Astrocyte (in vitro differentiated cells and primary cell): Measurements from ENCODE around the gene GRID2. TPM values are rescaled to one million over a fixed set of nuclear protein-coding genes. Genes with fewer than 3 reads are reported as not detected.
"Not testable (repeated sequence)": the region's sequence is repeated elsewhere in the genome, so short reads cannot be mapped to it uniquely, and the experiment has no call there.

ENCODE experiments used
- DNase-seq: peaks from one replicate; pipeline ENCODE4 v3.0.0-alpha.2; 2010; ENCODE audit warnings: low read depth
- FAIRE-seq: peaks from 2 replicates; lab custom pipeline; 2011; peaks lifted over from hg19 to GRCh38; lab: Jason Lieb, UNC
- H2AFZ ChIP-seq: 2 replicates; pipeline ENCODE4 v1.6.0; 2012; ENCODE audit warnings: low read depth, low read length, inconsistent platforms
- H3K27ac ChIP-seq: 2 replicates; pipeline ENCODE4 v1.5.1; 2011; ENCODE audit warnings: low read depth, low read length, inconsistent platforms
- H3K27me3 ChIP-seq: 2 replicates; pipeline ENCODE4 v1.6.0; 2011; ENCODE audit warnings: low read length, inconsistent platforms; ENCODE audit not compliant: insufficient read depth
- H3K36me3 ChIP-seq: 2 replicates; pipeline ENCODE4 v1.5.1; 2011; ENCODE audit warnings: low read length, inconsistent platforms; ENCODE audit not compliant: insufficient read depth
- H3K4me1 ChIP-seq: 2 replicates; pipeline ENCODE4 v1.5.1; 2011; ENCODE audit warnings: low read length, inconsistent platforms; ENCODE audit not compliant: insufficient read depth
- H3K4me2 ChIP-seq: 2 replicates; pipeline ENCODE4 v1.6.0; 2012; ENCODE audit warnings: low read length, inconsistent platforms
- H3K4me3 ChIP-seq: 2 replicates; pipeline ENCODE4 v1.5.1; 2011; ENCODE audit warnings: low read depth, mild to moderate bottlenecking, low read length, inconsistent platforms; ENCODE audit not compliant: insufficient read depth
- H3K79me2 ChIP-seq: 2 replicates; pipeline ENCODE4 v1.6.0; 2012; ENCODE audit warnings: mild to moderate bottlenecking, low read length, inconsistent platforms; ENCODE audit not compliant: insufficient read depth
- H3K9ac ChIP-seq: 2 replicates; pipeline ENCODE4 v1.6.0; 2012; ENCODE audit warnings: mild to moderate bottlenecking, low read length, inconsistent platforms
- H3K9me3 ChIP-seq: 2 replicates; pipeline ENCODE4 v1.5.1; 2012; ENCODE audit warnings: low read depth, mild to moderate bottlenecking, low read length, inconsistent platforms; ENCODE audit not compliant: insufficient read depth
- H4K20me1 ChIP-seq: 2 replicates; pipeline ENCODE4 v1.6.0; 2012; ENCODE audit warnings: low read length, inconsistent platforms; ENCODE audit not compliant: insufficient read depth
- H3K27ac Mint-ChIP-seq: one replicate; pipeline ENCODE4 v1.8.0; 2021; ENCODE audit warnings: mild to moderate bottlenecking, mixed read lengths; ENCODE audit not compliant: unreplicated experiment
- H3K27me3 Mint-ChIP-seq: one replicate; pipeline ENCODE4 v1.8.0; 2021; ENCODE audit warnings: low read depth, mixed read lengths; ENCODE audit not compliant: unreplicated experiment
- H3K36me3 Mint-ChIP-seq: one replicate; pipeline ENCODE4 v1.8.0; 2021; ENCODE audit warnings: low read depth, mixed read lengths; ENCODE audit not compliant: unreplicated experiment
- H3K4me1 Mint-ChIP-seq: one replicate; pipeline ENCODE4 v1.8.0; 2021; ENCODE audit warnings: low read depth, mixed read lengths; ENCODE audit not compliant: unreplicated experiment
- H3K4me3 Mint-ChIP-seq: one replicate; pipeline ENCODE4 v1.8.0; 2021; ENCODE audit warnings: mild to moderate bottlenecking, moderate library complexity, mixed read lengths; ENCODE audit not compliant: unreplicated experiment
- H3K9me3 Mint-ChIP-seq: one replicate; pipeline ENCODE4 v1.8.0; 2021; ENCODE audit warnings: mild to moderate bottlenecking, mixed read lengths; ENCODE audit not compliant: unreplicated experiment
- EZH2 ChIP-seq: IDR thresholded peaks from 2 replicates; pipeline ENCODE4 v1.6.1; 2012; ENCODE audit warnings: mild to moderate bottlenecking, low read length, inconsistent platforms; ENCODE audit not compliant: insufficient read depth
- total RNA-seq: library from RNA; stranded (reverse); gene quantifications from 2 replicates; pipeline ENCODE4 v1.2.1, GENCODE V29; 2021
- TF ChIP-seq, protein P1 (sequence below): IDR thresholded peaks from 2 replicates; pipeline ENCODE4 v1.5.1; 2011; ENCODE audit warnings: low read depth, mild to moderate bottlenecking, inconsistent platforms, low read length, moderate library complexity; ENCODE audit not compliant: insufficient read depth

GRID2 gene
- total RNA-seq, 1 donor from 2014 or later, result 0.14 TPM

DNA sequence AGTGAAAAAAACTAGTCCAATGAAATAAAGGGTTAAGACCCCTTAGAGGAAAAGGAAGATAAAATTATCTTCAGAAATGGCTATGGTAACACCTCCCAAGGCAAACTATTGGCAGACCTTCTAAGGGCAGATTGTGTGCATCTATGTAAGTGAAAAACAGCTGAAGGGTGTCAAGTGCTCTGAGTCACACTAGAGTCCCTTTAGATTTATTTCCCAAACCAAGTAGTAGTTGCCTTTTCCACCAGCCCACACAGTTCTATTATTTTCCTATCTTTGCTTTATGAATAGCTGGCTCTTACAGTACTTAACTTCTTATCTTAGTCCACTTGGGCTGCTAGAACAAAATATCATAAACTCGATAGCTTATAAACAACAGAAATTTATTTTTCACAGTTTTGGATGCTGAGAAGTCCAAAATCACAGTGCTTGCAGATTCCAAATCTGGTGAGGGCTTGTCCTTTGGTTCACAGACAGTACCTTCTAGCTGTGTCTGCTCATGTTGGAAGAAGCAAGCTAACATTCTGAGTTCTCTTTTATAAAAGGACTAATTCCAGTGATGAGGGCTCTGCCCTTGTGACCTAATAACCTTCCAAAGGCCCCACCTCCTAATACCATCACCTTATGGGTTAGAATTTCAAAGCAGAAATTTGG lies 143.6 kb downstream of the GRID2 start:
- Mint-ChIP-seq H3K27ac (no peak overlapping the region), H3K4me1 (no peaks in the 10 kb centered on the region)
- no peaks in the 10 kb centered on the region for H3K79me2 ChIP-seq

DNA sequence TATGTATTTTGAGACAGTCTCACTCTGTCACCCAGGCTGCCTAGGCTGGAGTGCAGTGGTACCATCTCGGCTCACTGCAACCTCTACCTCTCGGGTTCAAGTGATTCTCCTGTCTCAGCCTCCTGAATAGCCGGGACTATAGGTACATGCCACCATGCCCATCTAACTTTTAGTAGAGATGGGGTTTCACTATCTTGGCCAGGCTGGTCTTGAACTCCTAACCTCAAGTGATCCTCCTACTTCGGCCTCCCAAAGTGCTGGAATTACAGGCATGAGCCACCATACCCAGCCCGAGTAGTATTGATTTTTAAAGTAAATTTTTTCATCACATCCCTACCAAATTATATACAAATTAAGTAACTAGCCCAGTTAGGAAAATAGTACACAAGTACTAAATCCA lies 144.4 kb downstream of the GRID2 start:
- H2AFZ ChIP-seq, H3K9me3 Mint-ChIP-seq, H3K36me3 Mint-ChIP-seq, H3K4me1 Mint-ChIP-seq, H3K4me2 ChIP-seq, H3K27me3 ChIP-seq, H3K9ac ChIP-seq, H3K36me3 ChIP-seq, FAIRE-seq, H3K27ac ChIP-seq, DNase-seq, H4K20me1 ChIP-seq, H3K4me3 Mint-ChIP-seq, H3K9me3 ChIP-seq, H3K27ac Mint-ChIP-seq, H3K4me1 ChIP-seq, H3K4me3 ChIP-seq, H3K79me2 ChIP-seq: not testable (repeated sequence)
- H3K27me3 Mint-ChIP-seq, result peaks cover 10% of the 10 kb centered on the region

More for the DNA sequence above, 143.6 kb downstream of the GRID2 start:
- no peak overlapping the region for H3K4me3 Mint-ChIP-seq
- Histone ChIP-seq H3K4me3 (no peak overlapping the region), H3K4me2 (no peak overlapping the region), H4K20me1 (no peaks in the 10 kb centered on the region), H3K27ac (no peak overlapping the region), H3K27me3 (no peaks in the 10 kb centered on the region), H3K4me1 (no peaks in the 10 kb centered on the region), H3K9ac (no peak overlapping the region), H3K9me3 (no peaks in the 10 kb centered on the region), H3K36me3 (no peaks in the 10 kb centered on the region), H2AFZ (no peak overlapping the region)
- no peak for TF ChIP-seq EZH2
- TF ChIP-seq, protein P1, sequence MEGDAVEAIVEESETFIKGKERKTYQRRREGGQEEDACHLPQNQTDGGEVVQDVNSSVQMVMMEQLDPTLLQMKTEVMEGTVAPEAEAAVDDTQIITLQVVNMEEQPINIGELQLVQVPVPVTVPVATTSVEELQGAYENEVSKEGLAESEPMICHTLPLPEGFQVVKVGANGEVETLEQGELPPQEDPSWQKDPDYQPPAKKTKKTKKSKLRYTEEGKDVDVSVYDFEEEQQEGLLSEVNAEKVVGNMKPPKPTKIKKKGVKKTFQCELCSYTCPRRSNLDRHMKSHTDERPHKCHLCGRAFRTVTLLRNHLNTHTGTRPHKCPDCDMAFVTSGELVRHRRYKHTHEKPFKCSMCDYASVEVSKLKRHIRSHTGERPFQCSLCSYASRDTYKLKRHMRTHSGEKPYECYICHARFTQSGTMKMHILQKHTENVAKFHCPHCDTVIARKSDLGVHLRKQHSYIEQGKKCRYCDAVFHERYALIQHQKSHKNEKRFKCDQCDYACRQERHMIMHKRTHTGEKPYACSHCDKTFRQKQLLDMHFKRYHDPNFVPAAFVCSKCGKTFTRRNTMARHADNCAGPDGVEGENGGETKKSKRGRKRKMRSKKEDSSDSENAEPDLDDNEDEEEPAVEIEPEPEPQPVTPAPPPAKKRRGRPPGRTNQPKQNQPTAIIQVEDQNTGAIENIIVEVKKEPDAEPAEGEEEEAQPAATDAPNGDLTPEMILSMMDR, result no peak
- peaks cover 17% of the 10 kb centered on the region for H3K27me3 Mint-ChIP-seq
- DNase-seq (no peak), FAIRE-seq (no peak)
- H3K36me3 Mint-ChIP-seq, result no peaks in the 10 kb centered on the region
- peaks cover 2% of the 10 kb centered on the region for H3K9me3 Mint-ChIP-seq

DNA sequence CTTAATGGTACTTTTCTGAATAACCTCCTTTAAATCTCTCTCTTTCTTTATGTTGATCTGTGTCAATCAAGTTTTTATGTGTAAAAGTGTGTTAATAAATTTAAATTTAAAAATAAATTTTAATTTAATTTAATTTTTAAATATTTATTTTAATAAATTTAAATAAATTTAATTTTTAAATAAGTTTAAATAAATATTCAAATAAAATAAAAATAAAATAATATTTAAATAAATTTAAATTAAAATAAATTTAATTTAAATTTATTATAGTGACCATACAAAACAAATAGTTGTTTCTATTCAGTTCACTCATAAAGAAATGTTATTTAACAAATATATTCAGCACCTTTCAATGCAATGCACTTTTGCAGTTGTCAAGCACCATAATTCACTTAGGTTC lies 146.9 kb downstream of the GRID2 start:
- Histone ChIP-seq H3K9ac (no peak overlapping the region), H3K4me3 (no peak overlapping the region), H3K4me1 (no peaks in the 10 kb centered on the region), H3K9me3 (no peaks in the 10 kb centered on the region), H3K27ac (no peak overlapping the region), H4K20me1 (no peaks in the 10 kb centered on the region), H2AFZ (no peak overlapping the region), H3K79me2 (no peaks in the 10 kb centered on the region), H3K36me3 (no peaks in the 10 kb centered on the region), H3K4me2 (no peak overlapping the region), H3K27me3 (no peaks in the 10 kb centered on the region)
- Mint-ChIP-seq H3K4me1 (no peaks in the 10 kb centered on the region), H3K27me3 (no peaks in the 10 kb centered on the region), H3K4me3 (no peak overlapping the region), H3K36me3 (no peaks in the 10 kb centered on the region), H3K27ac (no peak overlapping the region), H3K9me3 (no peaks in the 10 kb centered on the region)
- TF ChIP-seq, protein P1, result no peak
- no peak for FAIRE-seq
- DNase-seq, result no peak
